GM18498 (cell line): Measurements from ENCODE around the gene IL16.
"Not testable (repeated sequence)": the region's sequence is repeated elsewhere in the genome, so short reads cannot be mapped to it uniquely, and the experiment has no call there.

Experiments used
- ATAC-seq: cut with Tn5 transposase; IDR thresholded peaks from one replicate; pipeline ENCODE4 v1.9.1; 2021; ENCODE audit warnings: mild to moderate bottlenecking, moderate library complexity; ENCODE audit not compliant: unreplicated experiment

IL16 gene

GRCh38 chr15:81199031-81199779 lies 2.5 kb downstream of the IL16 start:
- ATAC-seq, result no peak

GRCh38 chr15:81206018-81206417 lies 9.3 kb downstream of the IL16 start:
- no peak for ATAC-seq

- not testable (repeated sequence) for ATAC-seq
These were observed 11.3 kb downstream of the IL16 start for GRCh38 chr15:81207987-81208386.

DNA sequence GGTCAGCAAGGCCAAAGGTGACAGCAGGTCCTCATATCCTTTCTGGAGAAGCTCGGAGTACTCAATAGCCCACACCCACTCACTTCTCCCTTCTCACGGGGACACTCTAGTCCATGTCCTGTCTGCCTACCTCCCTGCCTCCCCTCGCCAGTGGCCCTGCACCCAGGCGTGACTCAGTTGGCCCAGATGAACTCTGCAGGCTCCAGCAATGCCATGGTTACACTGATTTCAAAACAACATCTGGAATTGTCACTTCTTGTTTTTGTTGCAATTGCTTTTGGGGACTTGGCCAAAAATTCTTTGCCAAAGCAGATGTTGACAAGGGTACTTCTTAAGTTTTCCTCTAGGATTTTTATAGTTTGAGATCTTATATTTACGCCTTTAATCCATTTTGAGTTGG lies 13.0 kb downstream of the IL16 start:
- ATAC-seq, result no peak

DNA sequence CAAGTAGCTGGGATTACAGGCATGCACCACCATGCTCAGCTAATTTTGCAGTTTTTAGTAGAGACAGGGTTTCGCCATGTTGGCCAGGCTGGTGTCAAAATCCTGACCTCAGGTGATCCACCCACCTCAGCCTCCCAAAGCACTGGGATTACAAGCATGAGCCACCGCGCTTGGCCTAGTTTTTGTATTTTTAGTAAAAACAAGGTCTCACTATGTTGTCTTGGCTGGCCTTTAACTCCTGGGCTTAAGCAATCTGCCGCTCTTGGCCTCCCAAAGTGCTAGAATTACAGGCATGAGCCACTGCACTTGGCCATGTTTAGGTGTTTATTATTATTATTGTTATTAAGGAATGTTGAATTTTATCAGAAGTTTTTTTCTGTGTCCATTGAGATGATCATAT lies 14.7 kb downstream of the IL16 start:
- no peak for ATAC-seq

DNA sequence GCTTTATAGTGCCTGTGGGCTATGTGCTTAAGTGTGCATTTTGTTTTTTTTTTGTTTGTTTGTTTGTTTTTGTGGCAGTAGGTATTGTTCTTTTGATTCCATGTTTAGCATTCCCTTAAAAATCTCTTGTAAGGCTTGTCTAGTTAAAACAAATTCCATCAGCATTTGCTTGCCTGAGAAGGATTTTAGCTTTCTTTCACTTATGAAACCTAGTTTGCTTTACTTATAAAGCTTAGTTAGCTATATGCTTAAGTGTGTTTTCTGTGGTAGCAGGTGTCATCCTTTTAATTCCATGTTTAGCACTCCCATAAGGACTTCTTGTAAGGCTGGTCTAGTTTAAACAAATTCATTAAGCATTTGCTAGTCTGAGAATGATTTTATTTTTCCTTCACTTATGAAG lies 17.3 kb downstream of the IL16 start:
- no peak for ATAC-seq

DNA sequence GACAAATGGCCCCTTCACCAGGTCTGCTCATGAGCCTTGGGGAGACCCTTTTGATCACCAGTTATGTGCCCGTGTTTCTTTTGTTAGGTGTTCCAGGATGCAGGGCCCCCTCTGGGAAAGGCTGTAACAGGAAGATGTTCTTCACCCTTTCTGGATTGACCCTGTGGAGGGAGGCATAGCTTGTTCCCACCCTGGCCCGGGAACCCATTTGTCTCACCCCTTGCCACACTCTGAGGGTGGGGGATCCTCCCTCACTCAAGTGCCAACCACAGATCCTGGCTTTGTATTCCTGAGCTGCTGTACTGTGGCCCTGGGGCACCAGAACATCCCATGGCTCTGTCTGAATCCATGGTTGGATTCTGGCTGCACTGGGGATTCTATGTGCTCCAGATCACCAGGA lies 18.9 kb downstream of the IL16 start:
- no peak for ATAC-seq

DNA sequence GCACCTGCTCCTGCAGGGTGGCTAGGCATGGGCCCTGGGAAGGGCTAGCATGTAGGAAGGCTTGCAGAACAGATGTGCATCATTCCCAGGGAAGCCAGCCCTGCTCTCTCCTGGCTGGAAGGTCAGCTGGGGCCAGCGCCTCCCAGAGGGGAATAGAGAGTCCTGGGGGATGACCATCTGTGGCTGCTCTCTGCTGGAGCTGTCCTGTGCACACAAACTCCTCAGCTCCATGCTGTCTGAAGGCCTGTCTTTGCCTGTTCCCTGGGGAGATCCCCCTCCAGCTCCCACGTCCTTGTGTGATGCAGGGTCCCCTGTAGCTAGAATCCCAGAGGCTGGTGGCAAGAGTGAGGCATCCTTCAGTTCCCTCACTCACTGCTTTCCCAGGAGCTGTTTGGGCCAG lies 19.3 kb downstream of the IL16 start:
- no peak for ATAC-seq

DNA sequence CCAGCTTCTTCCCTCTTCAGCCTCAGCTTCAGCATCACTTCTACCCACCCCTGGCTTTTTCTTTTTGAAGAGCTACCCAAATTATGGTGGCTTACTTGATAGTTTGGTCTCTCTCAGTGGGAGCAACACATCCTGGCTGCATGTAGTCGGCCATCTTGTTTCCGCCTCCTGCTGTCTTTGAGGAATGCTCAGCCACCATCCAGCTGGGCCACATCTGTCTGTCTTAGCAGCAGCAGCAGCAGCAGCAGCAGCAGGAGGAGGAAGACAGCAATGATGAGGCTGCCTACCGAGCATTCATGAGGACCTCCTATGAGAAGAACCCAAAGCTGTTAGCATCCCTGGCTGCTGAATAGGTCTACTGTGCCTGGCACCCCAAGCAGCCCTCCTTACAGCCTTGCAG lies 19.7 kb downstream of the IL16 start:
- no peak for ATAC-seq

DNA sequence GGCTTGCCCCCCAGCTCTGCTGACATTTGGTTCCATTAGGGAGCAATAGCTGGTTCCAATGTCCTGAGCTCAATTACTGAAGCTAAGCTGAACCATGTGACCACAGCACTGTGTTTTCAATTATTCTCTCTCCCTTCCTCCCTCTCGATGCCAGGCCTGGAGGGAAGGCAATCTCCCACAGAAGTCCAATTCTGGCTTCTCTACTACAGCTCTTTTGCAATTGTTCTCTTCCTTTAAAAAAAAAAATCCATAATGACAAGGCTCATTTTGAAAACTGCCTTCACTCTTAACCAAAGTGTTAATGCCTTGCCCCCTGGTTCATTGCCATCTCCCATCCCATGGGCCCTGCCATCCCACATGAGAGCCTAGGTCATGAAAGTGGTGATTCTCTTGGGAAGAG lies 24.8 kb downstream of the IL16 start:
- no peak for ATAC-seq

DNA sequence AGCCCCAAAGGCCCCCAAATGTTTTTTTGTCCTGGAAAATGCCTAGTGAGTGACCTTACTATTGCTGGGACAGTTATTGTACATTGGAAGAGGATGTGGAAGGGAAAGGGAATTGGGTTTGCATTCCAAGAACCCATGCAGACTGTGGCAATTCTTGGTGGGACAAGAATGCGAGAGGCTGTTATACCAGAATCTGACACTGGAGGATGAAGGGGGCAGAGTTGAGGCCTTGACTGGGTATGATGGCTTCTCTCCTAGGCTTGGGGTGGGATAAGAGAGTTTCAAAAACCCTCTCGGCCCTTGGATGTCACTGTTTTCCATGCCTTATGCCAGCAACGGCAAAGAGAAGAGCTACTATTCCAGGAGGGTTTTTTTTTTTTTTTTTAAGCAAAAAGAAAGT lies 25.3 kb downstream of the IL16 start:
- no peak for ATAC-seq

- no peak for ATAC-seq
These were observed 26.8 kb downstream of the IL16 start for GRCh38 chr15:81223346-81223971.

GRCh38 chr15:81224232-81224631 lies 27.6 kb downstream of the IL16 start:
- ATAC-seq, result no peak

GRCh38 chr15:81225161-81225671 lies 28.5 kb downstream of the IL16 start:
- no peak for ATAC-seq

- no peak for ATAC-seq
These were observed 31.0 kb downstream of the IL16 start for GRCh38 chr15:81227716-81228115.

DNA sequence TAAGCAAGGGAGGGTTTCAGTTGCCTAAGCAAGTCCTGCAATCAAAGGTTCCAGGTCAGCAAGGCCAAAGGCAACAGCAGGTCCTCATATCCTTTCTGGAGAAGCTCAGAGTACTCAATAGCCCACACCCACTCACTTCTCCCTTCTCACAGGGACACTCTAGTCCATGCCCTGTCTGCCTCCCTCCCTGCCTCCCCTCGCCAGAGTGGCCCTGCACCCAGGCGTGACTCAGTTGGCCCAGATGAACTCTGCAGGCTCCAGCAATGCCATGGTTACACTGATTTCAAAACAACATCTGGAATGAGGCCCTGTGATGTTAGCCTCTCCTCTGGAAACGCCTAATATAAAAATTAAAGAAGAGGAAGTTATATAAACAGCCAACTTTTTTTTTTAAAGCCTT lies 32.9 kb downstream of the IL16 start:
- no peak for ATAC-seq

DNA sequence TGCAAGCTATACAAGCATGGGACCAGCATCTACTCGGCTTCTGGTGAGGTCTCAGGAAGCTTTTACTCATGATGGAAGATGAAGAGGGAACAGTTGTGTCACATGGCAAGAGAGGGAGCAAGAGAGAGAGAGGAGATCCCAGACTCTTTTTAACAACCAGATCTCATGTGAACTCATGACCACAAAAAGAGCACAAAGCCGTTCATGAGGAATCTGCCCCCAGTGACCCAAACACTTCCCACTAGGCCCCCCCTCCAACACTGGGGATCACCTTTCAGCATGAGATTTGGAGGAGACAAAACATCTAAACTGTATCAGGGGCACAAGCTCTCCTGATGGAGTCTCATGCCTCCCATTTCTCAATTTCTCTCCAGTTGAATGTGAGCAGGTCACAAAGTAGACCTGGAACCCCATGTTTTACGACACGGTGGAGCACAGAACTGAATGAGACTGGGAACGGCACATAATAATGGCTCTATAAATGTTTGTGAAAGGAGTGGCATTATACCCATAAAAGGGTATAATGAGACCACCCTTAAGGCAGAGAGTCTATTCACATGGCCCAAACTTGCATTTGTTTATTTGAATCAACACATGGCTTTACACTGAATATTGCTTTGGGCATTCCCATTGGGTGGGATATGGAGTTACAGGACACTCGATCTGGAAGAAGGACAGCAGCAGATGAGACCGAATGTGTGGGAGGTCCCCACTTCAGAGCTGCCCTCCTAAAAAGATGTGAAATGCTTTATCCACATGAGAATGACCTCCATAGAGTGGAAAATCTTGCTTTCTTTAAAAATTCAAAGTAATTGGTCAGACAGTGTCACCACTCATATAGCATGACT lies 38.8 kb downstream of the IL16 start:
- ATAC-seq, result no peak

- ATAC-seq, result no peak
These were observed 42.5 kb downstream of the IL16 start for GRCh38 chr15:81239190-81239589.

DNA sequence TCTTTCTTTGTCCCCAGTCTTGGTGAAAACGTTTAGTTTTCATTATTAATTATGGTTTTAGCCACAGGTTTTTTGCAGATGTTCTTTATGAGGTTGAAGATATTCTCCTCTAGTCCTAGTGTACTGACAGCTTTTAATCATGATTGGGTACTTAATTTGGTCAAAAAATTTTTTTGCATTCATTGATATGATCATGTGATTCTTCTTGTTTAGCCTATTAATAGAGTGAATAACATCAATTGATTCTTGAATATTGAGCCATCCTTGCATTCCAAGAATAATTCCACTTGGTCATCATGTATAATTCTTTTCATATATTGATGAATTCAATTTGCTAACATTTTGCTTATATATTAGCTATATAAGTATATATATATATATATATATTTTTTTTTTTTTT lies 46.1 kb downstream of the IL16 start:
- no peak for ATAC-seq

DNA sequence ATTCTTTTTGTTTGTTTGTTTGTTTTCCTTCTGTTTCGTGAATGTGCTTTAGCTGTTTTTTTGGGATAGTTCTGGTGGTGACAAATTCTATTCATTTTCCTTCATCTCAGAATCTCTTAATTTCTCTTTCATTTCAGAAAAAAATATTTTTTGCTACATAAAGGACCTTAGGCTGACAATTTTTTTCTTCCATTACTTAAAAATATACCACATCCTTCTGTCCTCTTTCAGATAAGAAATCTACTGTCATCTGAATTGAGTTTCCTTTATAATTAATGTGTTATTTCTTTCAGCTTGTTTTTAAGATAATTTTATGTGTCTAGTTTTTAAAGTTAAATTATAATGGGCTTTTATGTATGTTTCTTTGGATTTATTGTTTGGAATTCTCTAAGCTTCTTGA lies 47.6 kb downstream of the IL16 start:
- ATAC-seq, result no peak

DNA sequence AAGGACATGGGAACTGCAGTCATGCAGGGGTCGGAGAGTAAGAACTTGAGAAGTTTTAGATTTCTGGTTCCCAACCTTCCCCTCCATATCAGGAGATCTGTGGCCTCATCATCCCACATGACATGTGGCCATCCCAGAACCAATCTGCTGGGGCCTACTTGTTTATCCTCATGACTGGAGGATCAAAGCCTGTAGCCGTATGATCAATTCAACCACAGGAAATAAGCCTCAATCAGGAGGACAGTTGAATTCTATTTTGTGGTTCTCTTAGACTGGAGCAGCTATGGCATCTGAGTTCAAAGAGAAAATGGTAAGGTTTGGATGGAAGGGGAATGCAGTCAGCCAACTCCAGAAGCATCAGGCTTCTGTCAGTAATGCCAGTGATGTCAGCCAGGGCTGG lies 57.2 kb downstream of the IL16 start:
- ATAC-seq, result no peak
